ENCODE measurements around the gene UGT2B15. TPM values are rescaled to one million over a fixed set of nuclear protein-coding genes. Genes with fewer than 3 reads are reported as not detected.
"Not testable (repeated sequence)": the region's sequence is repeated elsewhere in the genome, so short reads cannot be mapped to it uniquely, and the experiment has no call there.

Gene UGT2B15
- total RNA-seq, 1 donor from 2014 or later = 0.21 TPM

DNA sequence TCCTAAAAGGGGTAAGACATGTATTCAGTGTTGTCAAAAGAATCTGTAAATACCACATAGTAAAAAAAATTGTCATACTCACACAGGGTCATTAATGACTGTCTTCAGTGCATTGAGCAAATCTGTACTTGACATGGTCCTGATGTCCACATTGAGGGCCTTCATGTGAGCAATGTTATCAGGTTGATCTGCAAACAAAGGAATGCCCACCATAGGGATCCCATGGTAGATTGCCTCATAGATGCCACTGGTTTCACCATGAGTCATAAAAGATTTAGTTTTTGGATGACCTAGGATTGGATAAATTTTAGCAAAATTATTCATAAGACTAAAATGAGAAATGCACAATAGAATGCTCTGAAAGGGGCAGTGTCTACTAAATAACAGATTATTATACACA lies 38.1 kb upstream of the UGT2B15 start:
- intact Hi-C loops (cut with DNase I) = no loop called here
- TF ChIP-seq, protein P1, sequence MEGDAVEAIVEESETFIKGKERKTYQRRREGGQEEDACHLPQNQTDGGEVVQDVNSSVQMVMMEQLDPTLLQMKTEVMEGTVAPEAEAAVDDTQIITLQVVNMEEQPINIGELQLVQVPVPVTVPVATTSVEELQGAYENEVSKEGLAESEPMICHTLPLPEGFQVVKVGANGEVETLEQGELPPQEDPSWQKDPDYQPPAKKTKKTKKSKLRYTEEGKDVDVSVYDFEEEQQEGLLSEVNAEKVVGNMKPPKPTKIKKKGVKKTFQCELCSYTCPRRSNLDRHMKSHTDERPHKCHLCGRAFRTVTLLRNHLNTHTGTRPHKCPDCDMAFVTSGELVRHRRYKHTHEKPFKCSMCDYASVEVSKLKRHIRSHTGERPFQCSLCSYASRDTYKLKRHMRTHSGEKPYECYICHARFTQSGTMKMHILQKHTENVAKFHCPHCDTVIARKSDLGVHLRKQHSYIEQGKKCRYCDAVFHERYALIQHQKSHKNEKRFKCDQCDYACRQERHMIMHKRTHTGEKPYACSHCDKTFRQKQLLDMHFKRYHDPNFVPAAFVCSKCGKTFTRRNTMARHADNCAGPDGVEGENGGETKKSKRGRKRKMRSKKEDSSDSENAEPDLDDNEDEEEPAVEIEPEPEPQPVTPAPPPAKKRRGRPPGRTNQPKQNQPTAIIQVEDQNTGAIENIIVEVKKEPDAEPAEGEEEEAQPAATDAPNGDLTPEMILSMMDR (IDR thresholded peaks at IDR 0.05) = no peak
- Histone ChIP-seq H3K27me3 (no peaks in the 10 kb centered on the region), H3K36me3 (no peaks in the 10 kb centered on the region), H3K27ac (no peak overlapping the region), H3K4me3 (no peak overlapping the region), H3K4me1 (no peaks in the 10 kb centered on the region), H3K9me3 (no peaks in the 10 kb centered on the region)
- DNase-seq (ENCODE audit: low spot score in 2 of 2) = no peak

DNA sequence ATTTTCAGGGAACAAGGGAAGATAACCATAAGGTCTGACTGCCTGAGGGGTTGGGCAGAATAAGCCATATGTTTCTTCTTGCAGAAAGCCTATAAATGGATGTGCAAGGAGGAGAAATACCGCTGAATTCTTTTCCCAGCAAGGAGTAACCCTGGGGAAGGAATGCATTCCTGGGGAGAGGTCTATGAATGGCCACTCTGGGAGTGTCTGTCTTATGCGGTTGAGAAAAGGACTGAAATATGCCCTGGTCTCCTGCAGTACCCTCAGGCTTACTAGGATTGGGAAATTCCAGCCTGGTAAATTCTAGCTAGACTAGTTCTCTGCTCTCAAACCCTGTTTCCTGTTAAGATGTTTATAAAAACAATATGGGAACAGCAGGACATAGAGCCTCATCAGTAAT lies 32.7 kb upstream of the UGT2B15 start:
- DNase-seq (ENCODE audit: low spot score in 2 of 2); H3K9me3 ChIP-seq; H3K27ac ChIP-seq; H3K4me1 ChIP-seq; intact Hi-C loops (cut with DNase I); H3K27me3 ChIP-seq; H3K4me3 ChIP-seq; H3K36me3 ChIP-seq: not testable (repeated sequence)

GRCh38 chr4:68700152-68700551 lies 29.7 kb upstream of the UGT2B15 start:
- no peak overlapping the region for H3K4me3 ChIP-seq
- intact Hi-C loops (cut with DNase I) = no loop called here
- no peaks in the 10 kb centered on the region for H3K36me3 ChIP-seq
- DNase-seq (ENCODE audit: low spot score in 2 of 2) = no peak
- no peaks in the 10 kb centered on the region for H3K4me1 ChIP-seq
- TF ChIP-seq, protein P1 (IDR thresholded peaks at IDR 0.05) = no peak
- no peak overlapping the region for H3K27ac ChIP-seq
- no peaks in the 10 kb centered on the region for H3K9me3 ChIP-seq
- no peaks in the 10 kb centered on the region for H3K27me3 ChIP-seq

- TF ChIP-seq, protein P1 (IDR thresholded peaks at IDR 0.05) = no peak
- H3K27me3 ChIP-seq = no peaks in the 10 kb centered on the region
- DNase-seq (ENCODE audit: low spot score in 2 of 2) = no peak
- H3K27ac ChIP-seq = no peak overlapping the region
- no peaks in the 10 kb centered on the region for H3K36me3 ChIP-seq
- no peaks in the 10 kb centered on the region for H3K9me3 ChIP-seq
- H3K4me1 ChIP-seq = no peaks in the 10 kb centered on the region
- H3K4me3 ChIP-seq = no peak overlapping the region
- intact Hi-C loops (cut with DNase I) = no loop called here
Measured at GRCh38 chr4:68693325-68694075, 23.0 kb upstream of the UGT2B15 start.

GRCh38 chr4:68691186-68691585 lies 20.7 kb upstream of the UGT2B15 start:
- no peak overlapping the region for H3K4me3 ChIP-seq
- no peak overlapping the region for H3K27ac ChIP-seq
- no peak for DNase-seq (ENCODE audit: low spot score in 2 of 2)
- no peaks in the 10 kb centered on the region for H3K27me3 ChIP-seq
- H3K36me3 ChIP-seq = no peaks in the 10 kb centered on the region
- TF ChIP-seq, protein P1 (IDR thresholded peaks at IDR 0.05) = no peak
- intact Hi-C loops (cut with DNase I) = no loop called here
- no peaks in the 10 kb centered on the region for H3K9me3 ChIP-seq
- H3K4me1 ChIP-seq = no peaks in the 10 kb centered on the region

DNA sequence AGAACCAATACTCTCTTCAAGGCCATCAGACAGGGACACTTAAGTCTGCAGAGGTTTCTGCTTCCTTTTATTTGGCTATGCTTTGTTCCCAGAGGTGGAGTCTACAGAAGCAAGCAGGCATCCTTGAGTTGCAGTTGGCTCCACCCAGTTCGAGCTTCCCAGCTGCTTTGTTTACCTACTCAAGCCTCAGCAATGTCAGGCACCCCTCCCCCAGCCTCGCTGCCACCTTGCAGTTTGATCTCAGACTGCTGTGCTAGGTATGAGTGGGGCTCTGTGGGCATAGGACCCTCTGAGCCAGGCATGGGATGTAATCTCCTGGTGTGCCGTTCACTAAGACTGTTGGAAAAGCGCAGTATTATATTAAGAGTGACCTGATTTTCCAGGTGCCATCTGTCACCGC lies 12.6 kb upstream of the UGT2B15 start:
- H3K27ac ChIP-seq = no peak overlapping the region
- H3K4me3 ChIP-seq = no peak overlapping the region
- no peaks in the 10 kb centered on the region for H3K9me3 ChIP-seq
- no peak for DNase-seq (ENCODE audit: low spot score in 2 of 2)
- H3K4me1 ChIP-seq = no peaks in the 10 kb centered on the region
- intact Hi-C loops (cut with DNase I) = no loop called here
- no peaks in the 10 kb centered on the region for H3K36me3 ChIP-seq
- TF ChIP-seq, protein P1 (IDR thresholded peaks at IDR 0.05) = no peak
- no peaks in the 10 kb centered on the region for H3K27me3 ChIP-seq

DNA sequence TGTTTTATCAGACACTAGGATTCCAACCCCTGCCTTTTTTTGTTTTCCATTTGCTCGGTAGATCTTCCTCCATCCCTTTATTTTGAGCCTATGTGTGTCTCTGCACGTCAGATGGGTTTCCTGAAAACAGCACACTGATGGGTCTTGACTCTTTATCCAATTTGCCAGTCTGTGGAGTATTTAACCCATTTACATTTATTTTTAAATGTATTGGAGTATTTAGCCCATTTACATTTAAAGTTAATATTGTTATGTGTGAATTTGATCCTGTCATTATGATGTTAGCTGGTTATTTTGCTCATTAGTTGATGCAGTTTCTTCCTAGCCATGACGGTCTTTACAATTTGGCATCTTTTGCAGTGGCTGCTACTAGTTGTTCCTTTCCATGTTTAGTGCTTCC lies 10.8 kb upstream of the UGT2B15 start:
- H3K27me3 ChIP-seq; H3K9me3 ChIP-seq; DNase-seq (ENCODE audit: low spot score in 2 of 2); H3K27ac ChIP-seq; intact Hi-C loops (cut with DNase I); H3K36me3 ChIP-seq; H3K4me3 ChIP-seq; H3K4me1 ChIP-seq: not testable (repeated sequence)

All from ascending aorta (tissue), 2 donors.